Raji (cell line): ENCODE results near the gene ANKRD53.

ENCODE experiments used
- POLR2A ChIP-seq: IDR thresholded peaks from 2 replicates; pipeline ENCODE4 v1.6.1; 2011; ENCODE audit warnings: low read depth, low read length, control low read depth; ENCODE audit not compliant: insufficient read depth

Gene ANKRD53

GRCh38 chr2:70977605-70978205 lies 725 bp upstream of the ANKRD53 start:
- TF ChIP-seq POLR2A: no peak

- no peak for TF ChIP-seq POLR2A
Measured at GRCh38 chr2:70979180-70979488, 704 bp downstream of the ANKRD53 start.

- TF ChIP-seq POLR2A: no peak
Measured at GRCh38 chr2:70979626-70980025, 1.2 kb downstream of the ANKRD53 start.

- no peak for TF ChIP-seq POLR2A
Measured at GRCh38 chr2:70981421-70981820, 3.0 kb downstream of the ANKRD53 start.

GRCh38 chr2:70981866-70982810 lies 3.7 kb downstream of the ANKRD53 start:
- no peak for TF ChIP-seq POLR2A

- TF ChIP-seq POLR2A: no peak
Measured at GRCh38 chr2:70982971-70983370, 4.5 kb downstream of the ANKRD53 start.

GRCh38 chr2:70983506-70984227 lies 5.2 kb downstream of the ANKRD53 start:
- no peak for TF ChIP-seq POLR2A

GRCh38 chr2:70984228-70984575 lies 5.8 kb downstream of the ANKRD53 start:
- no peak for TF ChIP-seq POLR2A

- no peak for TF ChIP-seq POLR2A
Measured at GRCh38 chr2:70984576-70985282, 6.3 kb downstream of the ANKRD53 start.

- no peak for TF ChIP-seq POLR2A
Measured at GRCh38 chr2:70985283-70985688, 6.9 kb downstream of the ANKRD53 start.

GRCh38 chr2:70985956-70986355 lies 7.5 kb downstream of the ANKRD53 start:
- TF ChIP-seq POLR2A: no peak

- TF ChIP-seq POLR2A: no peak
Measured at GRCh38 chr2:70986499-70987189, 8.2 kb downstream of the ANKRD53 start.

GRCh38 chr2:70987386-70987785 lies 9.0 kb downstream of the ANKRD53 start:
- TF ChIP-seq POLR2A: no peak

- TF ChIP-seq POLR2A: no peak
Measured at GRCh38 chr2:70988151-70988550, 9.7 kb downstream of the ANKRD53 start.
